GM23338 (cell line): ENCODE results near the gene NTM. TPM values are rescaled to one million over a fixed set of nuclear protein-coding genes. Genes with fewer than 3 reads are reported as not detected.

Experiments used
- ATAC-seq: fragments of 200-7000 bp; cut with Tn5 transposase; 3 replicates; pipeline ENCODE4 v1.9.1; 2020
- DNase-seq: peaks from one replicate; pipeline ENCODE4 v3.0.0-alpha.2; 2015; ENCODE audit warnings: low spot score
- H2AFZ ChIP-seq: fragments of 200-600 bp; sonication (generic); 2 replicates; pipeline ENCODE4 v1.8.0; 2016; ENCODE audit warnings: antibody characterized with exemption, mild to moderate bottlenecking, moderate library complexity
- H3F3A ChIP-seq: fragments of 200-600 bp; sonication (generic); replicated peaks from 2 replicates; pipeline ENCODE4 v1.8.0; 2017; ENCODE audit warnings: antibody characterized with exemption, mixed run types, low read depth
- H3K27ac ChIP-seq: fragments of 200-600 bp; sonication (generic); 2 replicates; pipeline ENCODE4 v1.6.1; 2016; ENCODE audit warnings: low read depth
- H3K27me3 ChIP-seq: fragments of 200-600 bp; sonication (generic); 2 replicates; pipeline ENCODE4 v1.8.0; 2016; ENCODE audit warnings: mild to moderate bottlenecking, mixed run types, moderate library complexity; ENCODE audit not compliant: insufficient read depth
- H3K36me3 ChIP-seq: fragments of 200-600 bp; sonication (generic); 2 replicates; pipeline ENCODE4 v1.8.0; 2016; ENCODE audit warnings: mild to moderate bottlenecking; ENCODE audit not compliant: insufficient read depth
- H3K4me1 ChIP-seq: fragments of 200-600 bp; sonication (generic); 2 replicates; pipeline ENCODE4 v1.8.0; 2016; ENCODE audit warnings: mild to moderate bottlenecking, moderate library complexity; ENCODE audit not compliant: insufficient read depth
- H3K4me2 ChIP-seq: fragments of 200-600 bp; sonication (generic); 2 replicates; pipeline ENCODE4 v1.7.1; 2017; ENCODE audit warnings: mixed run types
- H3K4me3 ChIP-seq: fragments of 200-600 bp; sonication (generic); 2 replicates; pipeline ENCODE4 v1.6.1; 2016; ENCODE audit warnings: mixed run types
- H3K79me2 ChIP-seq: fragments of 200-600 bp; sonication (generic); replicated peaks from 2 replicates; pipeline ENCODE4 v1.8.0; 2017; ENCODE audit warnings: mild to moderate bottlenecking; ENCODE audit not compliant: insufficient read depth
- H3K9me2 ChIP-seq: fragments of 200-600 bp; sonication (generic); 2 replicates; pipeline ENCODE4 v1.8.0; 2017; ENCODE audit not compliant: insufficient read depth
- H4K20me1 ChIP-seq: fragments of 200-600 bp; sonication (generic); replicated peaks from 2 replicates; pipeline ENCODE4 v1.8.0; 2017; ENCODE audit warnings: mild to moderate bottlenecking; ENCODE audit not compliant: insufficient read depth
- H3K27ac Mint-ChIP-seq: 2 replicates; pipeline ENCODE4 v1.8.0; 2020; ENCODE audit warnings: inconsistent platforms, mild to moderate bottlenecking, moderate library complexity, mixed read lengths
- H3K27me3 Mint-ChIP-seq: 3 replicates; pipeline ENCODE4 v1.8.0; 2022; ENCODE audit warnings: low read depth, mild to moderate bottlenecking, moderate library complexity, mixed read lengths, inconsistent platforms; ENCODE audit not compliant: insufficient read depth, poor library complexity
- H3K36me3 Mint-ChIP-seq: 3 replicates; pipeline ENCODE4 v1.8.0; 2021; ENCODE audit warnings: low read depth, mild to moderate bottlenecking, inconsistent platforms, moderate library complexity, mixed read lengths
- H3K4me1 Mint-ChIP-seq: 3 replicates; pipeline ENCODE4 v1.8.0; 2020; ENCODE audit warnings: mild to moderate bottlenecking, inconsistent platforms, mixed read lengths
- H3K4me3 Mint-ChIP-seq: 3 replicates; pipeline ENCODE4 v1.8.0; 2021; ENCODE audit warnings: moderate library complexity, mild to moderate bottlenecking, inconsistent platforms, mixed read lengths
- H3K9me3 Mint-ChIP-seq: 3 replicates; pipeline ENCODE4 v1.8.0; 2020; ENCODE audit warnings: moderate library complexity, mild to moderate bottlenecking, inconsistent platforms, mixed read lengths
- CREB1 ChIP-seq: fragments of 250-450 bp; sonication (Bioruptor Pico); IDR thresholded peaks from 2 replicates; pipeline ENCODE4 v1.5.0; 2020; ENCODE audit warnings: low read depth, mild to moderate bottlenecking, moderate library complexity
- EZH2 ChIP-seq: fragments of 200-600 bp; sonication (generic); IDR thresholded peaks from one replicate; pipeline ENCODE4 v1.8.0; 2017; ENCODE audit warnings: antibody characterized with exemption, mild to moderate bottlenecking, low read depth; ENCODE audit not compliant: unreplicated experiment
- JUNB ChIP-seq: IDR thresholded peaks from one replicate; pipeline ENCODE4 v1.6.1; 2016; ENCODE audit warnings: antibody characterized with exemption; ENCODE audit not compliant: unreplicated experiment
- POLR2AphosphoS5 ChIP-seq: IDR thresholded peaks from 2 replicates; pipeline ENCODE4 v1.6.1; 2016; ENCODE audit warnings: antibody characterized with exemption, low read depth
- STAT1 ChIP-seq: IDR thresholded peaks from one replicate; pipeline ENCODE4 v1.6.1; 2016; ENCODE audit warnings: antibody characterized with exemption; ENCODE audit not compliant: unreplicated experiment
- ZNF114 ChIP-seq: fragments of 250-450 bp; sonication (Bioruptor Pico); IDR thresholded peaks from 2 replicates; pipeline ENCODE4 v1.5.0; 2020; ENCODE audit warnings: mild to moderate bottlenecking, moderate library complexity
- ZNF331 ChIP-seq: fragments of 250-450 bp; sonication (Bioruptor Pico); IDR thresholded peaks from 2 replicates; pipeline ENCODE4 v1.5.0; 2020; ENCODE audit warnings: low read depth, mild to moderate bottlenecking, moderate library complexity
- polyA plus RNA-seq: library from polyadenylated mRNA; unstranded; fragments of >200 nt; fragmentation: Nextera tagmentation; extraction: Ambion mirVana; gene quantifications from 2 replicates; pipeline ENCODE4 v1.2.1, GENCODE V29; 2016
- total RNA-seq: library from RNA; depleted of rRNA; stranded (reverse); fragments of >200 nt; shearing (Covaris generic); gene quantifications from 2 replicates; pipeline ENCODE4 v1.2.3, GENCODE V29; 2014
- TF ChIP-seq, protein P1 (sequence below): IDR thresholded peaks from one replicate; pipeline ENCODE4 v1.6.1; 2018; ENCODE audit warnings: antibody characterized with exemption; ENCODE audit not compliant: unreplicated experiment
- TF ChIP-seq, protein P2 (sequence below), 2 experiments: fragments of 200-600 bp in 1 of 2; sonication (generic) in 1 of 2; conservative IDR thresholded peaks; 2 replicates each; pipeline versions ENCODE4 v1.5.1 to v1.6.1; 2016 to 2017; ENCODE audit warnings: antibody characterized with exemption in 2 of 2, low read depth in 2 of 2, mild to moderate bottlenecking in 2 of 2, moderate library complexity in 1 of 2
- TF ChIP-seq, protein P3 (sequence below): fragments of 250-450 bp; sonication (Bioruptor Pico); IDR thresholded peaks from 2 replicates; pipeline ENCODE4 v1.5.0; 2020; ENCODE audit warnings: mild to moderate bottlenecking, moderate library complexity

The NTM gene
- total and polyA plus RNA-seq, 2 experiments from 2014 or later: 10.6 to 14.6 TPM

DNA sequence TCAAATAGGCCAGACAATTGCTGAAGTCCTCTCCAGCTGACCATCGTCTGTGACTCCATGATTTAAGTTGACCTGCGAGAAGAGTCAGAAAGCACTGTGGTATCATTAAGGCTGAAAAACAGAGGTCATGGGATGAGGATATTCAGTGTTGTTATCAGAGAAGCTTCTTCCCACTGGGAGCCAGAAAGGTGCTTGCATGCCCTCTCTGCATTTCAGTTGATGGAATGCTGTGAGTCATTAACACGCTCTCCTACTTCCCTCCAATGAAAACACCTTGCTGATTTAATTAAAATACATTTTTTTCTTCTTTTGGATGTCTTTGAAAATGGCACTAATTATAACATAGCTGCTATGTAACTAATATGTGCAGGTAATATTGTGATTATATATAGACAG lies 667.0 kb downstream of the NTM start (continued):
- TF ChIP-seq, protein P1, sequence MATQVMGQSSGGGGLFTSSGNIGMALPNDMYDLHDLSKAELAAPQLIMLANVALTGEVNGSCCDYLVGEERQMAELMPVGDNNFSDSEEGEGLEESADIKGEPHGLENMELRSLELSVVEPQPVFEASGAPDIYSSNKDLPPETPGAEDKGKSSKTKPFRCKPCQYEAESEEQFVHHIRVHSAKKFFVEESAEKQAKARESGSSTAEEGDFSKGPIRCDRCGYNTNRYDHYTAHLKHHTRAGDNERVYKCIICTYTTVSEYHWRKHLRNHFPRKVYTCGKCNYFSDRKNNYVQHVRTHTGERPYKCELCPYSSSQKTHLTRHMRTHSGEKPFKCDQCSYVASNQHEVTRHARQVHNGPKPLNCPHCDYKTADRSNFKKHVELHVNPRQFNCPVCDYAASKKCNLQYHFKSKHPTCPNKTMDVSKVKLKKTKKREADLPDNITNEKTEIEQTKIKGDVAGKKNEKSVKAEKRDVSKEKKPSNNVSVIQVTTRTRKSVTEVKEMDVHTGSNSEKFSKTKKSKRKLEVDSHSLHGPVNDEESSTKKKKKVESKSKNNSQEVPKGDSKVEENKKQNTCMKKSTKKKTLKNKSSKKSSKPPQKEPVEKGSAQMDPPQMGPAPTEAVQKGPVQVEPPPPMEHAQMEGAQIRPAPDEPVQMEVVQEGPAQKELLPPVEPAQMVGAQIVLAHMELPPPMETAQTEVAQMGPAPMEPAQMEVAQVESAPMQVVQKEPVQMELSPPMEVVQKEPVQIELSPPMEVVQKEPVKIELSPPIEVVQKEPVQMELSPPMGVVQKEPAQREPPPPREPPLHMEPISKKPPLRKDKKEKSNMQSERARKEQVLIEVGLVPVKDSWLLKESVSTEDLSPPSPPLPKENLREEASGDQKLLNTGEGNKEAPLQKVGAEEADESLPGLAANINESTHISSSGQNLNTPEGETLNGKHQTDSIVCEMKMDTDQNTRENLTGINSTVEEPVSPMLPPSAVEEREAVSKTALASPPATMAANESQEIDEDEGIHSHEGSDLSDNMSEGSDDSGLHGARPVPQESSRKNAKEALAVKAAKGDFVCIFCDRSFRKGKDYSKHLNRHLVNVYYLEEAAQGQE: no peak
- TF ChIP-seq, protein P2, sequence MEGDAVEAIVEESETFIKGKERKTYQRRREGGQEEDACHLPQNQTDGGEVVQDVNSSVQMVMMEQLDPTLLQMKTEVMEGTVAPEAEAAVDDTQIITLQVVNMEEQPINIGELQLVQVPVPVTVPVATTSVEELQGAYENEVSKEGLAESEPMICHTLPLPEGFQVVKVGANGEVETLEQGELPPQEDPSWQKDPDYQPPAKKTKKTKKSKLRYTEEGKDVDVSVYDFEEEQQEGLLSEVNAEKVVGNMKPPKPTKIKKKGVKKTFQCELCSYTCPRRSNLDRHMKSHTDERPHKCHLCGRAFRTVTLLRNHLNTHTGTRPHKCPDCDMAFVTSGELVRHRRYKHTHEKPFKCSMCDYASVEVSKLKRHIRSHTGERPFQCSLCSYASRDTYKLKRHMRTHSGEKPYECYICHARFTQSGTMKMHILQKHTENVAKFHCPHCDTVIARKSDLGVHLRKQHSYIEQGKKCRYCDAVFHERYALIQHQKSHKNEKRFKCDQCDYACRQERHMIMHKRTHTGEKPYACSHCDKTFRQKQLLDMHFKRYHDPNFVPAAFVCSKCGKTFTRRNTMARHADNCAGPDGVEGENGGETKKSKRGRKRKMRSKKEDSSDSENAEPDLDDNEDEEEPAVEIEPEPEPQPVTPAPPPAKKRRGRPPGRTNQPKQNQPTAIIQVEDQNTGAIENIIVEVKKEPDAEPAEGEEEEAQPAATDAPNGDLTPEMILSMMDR (conservative IDR thresholded peaks at IDR 0.05; ENCODE audit: low read depth in 2 of 2): no peak
- TF ChIP-seq POLR2AphosphoS5 (no peak), JUNB (no peak)

DNA sequence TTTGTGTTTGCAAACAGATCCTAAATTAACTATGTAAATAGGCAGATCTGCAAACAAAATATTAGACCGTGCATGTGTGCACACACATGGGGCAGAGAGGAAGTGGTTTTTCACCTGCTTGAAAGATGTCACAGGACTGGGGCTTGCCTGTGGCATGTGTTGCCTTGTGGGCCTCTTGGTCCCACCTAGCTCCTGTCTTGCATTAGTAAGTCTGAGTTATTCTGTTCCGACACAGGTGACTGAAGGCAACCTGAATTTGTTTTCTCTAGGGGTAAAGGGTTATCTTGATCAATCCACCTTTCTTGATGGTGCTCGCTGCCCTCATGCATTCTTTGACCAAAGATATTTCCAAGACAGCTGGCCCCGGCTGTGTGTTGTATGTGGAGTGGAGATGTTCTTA lies 667.5 kb downstream of the NTM start:
- Histone ChIP-seq H3K27ac (no peak overlapping the region), H3K4me1 (peaks cover 19% of the 10 kb centered on the region), H2AFZ (no peak overlapping the region), H3K27me3 (no peaks in the 10 kb centered on the region), H3K79me2 (no peaks in the 10 kb centered on the region), H3K4me2 (0 out of 2 replicates have a peak overlapping the region, but pooled peaks have one; percentile 42), H3K4me3 (no peak overlapping the region), H3F3A (no peaks in the 10 kb centered on the region), H3K9me2 (peaks cover 7% of the 10 kb centered on the region; the same call in 1 of the 2 replicates), H3K36me3 (no peaks in the 10 kb centered on the region), H4K20me1 (no peaks in the 10 kb centered on the region)
- DNase-seq: no peak
- TF ChIP-seq EZH2 (no peak), ZNF114 (no peak), ZNF331 (CRISPR knock-in tag) (no peak), CREB1 (CRISPR knock-in tag) (no peak), POLR2AphosphoS5 (no peak), STAT1 (no peak)
- TF ChIP-seq, protein P3, sequence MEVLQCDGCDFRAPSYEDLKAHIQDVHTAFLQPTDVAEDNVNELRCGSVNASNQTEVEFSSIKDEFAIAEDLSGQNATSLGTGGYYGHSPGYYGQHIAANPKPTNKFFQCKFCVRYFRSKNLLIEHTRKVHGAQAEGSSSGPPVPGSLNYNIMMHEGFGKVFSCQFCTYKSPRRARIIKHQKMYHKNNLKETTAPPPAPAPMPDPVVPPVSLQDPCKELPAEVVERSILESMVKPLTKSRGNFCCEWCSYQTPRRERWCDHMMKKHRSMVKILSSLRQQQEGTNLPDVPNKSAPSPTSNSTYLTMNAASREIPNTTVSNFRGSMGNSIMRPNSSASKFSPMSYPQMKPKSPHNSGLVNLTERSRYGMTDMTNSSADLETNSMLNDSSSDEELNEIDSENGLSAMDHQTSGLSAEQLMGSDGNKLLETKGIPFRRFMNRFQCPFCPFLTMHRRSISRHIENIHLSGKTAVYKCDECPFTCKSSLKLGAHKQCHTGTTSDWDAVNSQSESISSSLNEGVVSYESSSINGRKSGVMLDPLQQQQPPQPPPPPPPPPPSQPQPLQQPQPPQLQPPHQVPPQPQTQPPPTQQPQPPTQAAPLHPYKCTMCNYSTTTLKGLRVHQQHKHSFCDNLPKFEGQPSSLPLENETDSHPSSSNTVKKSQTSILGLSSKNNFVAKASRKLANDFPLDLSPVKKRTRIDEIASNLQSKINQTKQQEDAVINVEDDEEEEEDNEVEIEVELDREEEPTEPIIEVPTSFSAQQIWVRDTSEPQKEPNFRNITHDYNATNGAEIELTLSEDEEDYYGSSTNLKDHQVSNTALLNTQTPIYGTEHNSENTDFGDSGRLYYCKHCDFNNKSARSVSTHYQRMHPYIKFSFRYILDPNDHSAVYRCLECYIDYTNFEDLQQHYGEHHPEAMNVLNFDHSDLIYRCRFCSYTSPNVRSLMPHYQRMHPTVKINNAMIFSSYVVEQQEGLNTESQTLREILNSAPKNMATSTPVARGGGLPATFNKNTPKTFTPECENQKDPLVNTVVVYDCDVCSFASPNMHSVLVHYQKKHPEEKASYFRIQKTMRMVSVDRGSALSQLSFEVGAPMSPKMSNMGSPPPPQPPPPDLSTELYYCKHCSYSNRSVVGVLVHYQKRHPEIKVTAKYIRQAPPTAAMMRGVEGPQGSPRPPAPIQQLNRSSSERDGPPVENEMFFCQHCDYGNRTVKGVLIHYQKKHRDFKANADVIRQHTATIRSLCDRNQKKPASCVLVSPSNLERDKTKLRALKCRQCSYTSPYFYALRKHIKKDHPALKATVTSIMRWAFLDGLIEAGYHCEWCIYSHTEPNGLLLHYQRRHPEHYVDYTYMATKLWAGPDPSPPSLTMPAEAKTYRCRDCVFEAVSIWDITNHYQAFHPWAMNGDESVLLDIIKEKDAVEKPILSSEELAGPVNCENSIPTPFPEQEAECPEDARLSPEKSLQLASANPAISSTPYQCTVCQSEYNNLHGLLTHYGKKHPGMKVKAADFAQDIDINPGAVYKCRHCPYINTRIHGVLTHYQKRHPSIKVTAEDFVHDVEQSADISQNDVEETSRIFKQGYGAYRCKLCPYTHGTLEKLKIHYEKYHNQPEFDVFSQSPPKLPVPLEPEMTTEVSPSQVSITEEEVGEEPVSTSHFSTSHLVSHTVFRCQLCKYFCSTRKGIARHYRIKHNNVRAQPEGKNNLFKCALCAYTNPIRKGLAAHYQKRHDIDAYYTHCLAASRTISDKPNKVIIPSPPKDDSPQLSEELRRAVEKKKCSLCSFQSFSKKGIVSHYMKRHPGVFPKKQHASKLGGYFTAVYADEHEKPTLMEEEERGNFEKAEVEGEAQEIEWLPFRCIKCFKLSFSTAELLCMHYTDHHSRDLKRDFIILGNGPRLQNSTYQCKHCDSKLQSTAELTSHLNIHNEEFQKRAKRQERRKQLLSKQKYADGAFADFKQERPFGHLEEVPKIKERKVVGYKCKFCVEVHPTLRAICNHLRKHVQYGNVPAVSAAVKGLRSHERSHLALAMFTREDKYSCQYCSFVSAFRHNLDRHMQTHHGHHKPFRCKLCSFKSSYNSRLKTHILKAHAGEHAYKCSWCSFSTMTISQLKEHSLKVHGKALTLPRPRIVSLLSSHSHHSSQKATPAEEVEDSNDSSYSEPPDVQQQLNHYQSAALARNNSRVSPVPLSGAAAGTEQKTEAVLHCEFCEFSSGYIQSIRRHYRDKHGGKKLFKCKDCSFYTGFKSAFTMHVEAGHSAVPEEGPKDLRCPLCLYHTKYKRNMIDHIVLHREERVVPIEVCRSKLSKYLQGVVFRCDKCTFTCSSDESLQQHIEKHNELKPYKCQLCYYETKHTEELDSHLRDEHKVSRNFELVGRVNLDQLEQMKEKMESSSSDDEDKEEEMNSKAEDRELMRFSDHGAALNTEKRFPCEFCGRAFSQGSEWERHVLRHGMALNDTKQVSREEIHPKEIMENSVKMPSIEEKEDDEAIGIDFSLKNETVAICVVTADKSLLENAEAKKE: no peak
- Mint-ChIP-seq H3K36me3 (no peaks in the 10 kb centered on the region), H3K27ac (peak overlapping the region; percentile 1; the same call in 1 of the 2 replicates), H3K27me3 (peaks cover 5% of the 10 kb centered on the region), H3K4me1 (peaks cover 36% of the 10 kb centered on the region), H3K9me3 (no peaks in the 10 kb centered on the region; the same call in 2 of the 3 replicates), H3K4me3 (no peak overlapping the region)
- ATAC-seq: peak; percentile 33; the same call in 2 of the 3 replicates
